ENCODE data around the gene KRTAP20-3.

KRTAP20-3 gene

DNA sequence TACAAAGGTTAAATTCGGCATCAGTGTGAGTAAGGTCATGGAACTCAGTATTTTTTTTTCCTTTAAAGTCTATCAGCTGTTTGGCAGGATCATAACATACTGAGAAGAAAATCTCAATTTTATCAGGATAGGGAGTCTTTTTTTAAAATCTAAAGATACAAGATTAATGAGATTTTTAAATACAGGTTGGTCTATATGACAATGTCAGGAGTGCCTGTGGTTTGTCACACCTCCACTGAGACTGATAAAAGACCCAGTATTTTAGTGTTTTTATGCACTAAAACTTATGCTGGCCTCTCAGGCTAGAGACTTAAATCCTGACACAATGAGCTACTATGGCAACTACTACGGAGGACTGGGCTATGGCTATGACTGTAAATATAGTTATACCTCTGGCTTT lies at the start of gene KRTAP20-3:
KRTAP20-3 (plus strand) TSS at position 301 of the 400 bp plus-strand sequence.
- no peak for DNase-seq

- DNase-seq, result no peak
Observed at GRCh38 chr21:30598802-30599201, 43.9 kb upstream of the KRTAP20-3 start, which contains the start of gene KRTAP6-2. KRTAP6-2 (minus strand) TSS chr21:30598902; CDS start chr21:30598874, 28 bp downstream.

- no peak for DNase-seq
Observed at GRCh38 chr21:30600787-30601186, 41.9 kb upstream of the KRTAP20-3 start, which contains the start of gene KRTAP22-1. KRTAP22-1 (plus strand) TSS chr21:30601087.

DNA sequence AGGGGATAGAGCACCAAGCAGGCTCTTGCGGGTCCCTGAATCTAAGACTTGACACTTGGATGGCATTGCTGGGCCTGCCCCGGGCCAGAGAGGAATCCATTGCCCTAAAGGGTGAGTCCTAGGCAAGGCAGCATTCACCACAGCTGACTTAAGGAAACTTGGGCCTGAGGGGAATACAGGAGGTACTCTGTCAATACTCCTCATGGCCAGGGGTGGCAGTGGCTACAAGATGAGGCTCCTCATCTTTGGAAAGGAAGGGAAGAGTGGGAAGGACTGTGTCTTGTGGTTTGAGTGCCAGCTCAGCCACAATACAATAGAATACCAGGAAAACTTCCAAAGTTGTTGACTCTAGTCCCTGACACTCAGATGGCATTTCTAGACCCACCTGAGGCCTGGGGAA lies 36.7 kb upstream of the KRTAP20-3 start:
- no peak for DNase-seq

GRCh38 chr21:30612132-30612531 lies 30.5 kb upstream of the KRTAP20-3 start:
- no peak for DNase-seq

- DNase-seq, result no peak
Observed at GRCh38 chr21:30613836-30614235, 28.8 kb upstream of the KRTAP20-3 start, which contains the start of gene KRTAP6-1. KRTAP6-1 (minus strand) TSS chr21:30613930; CDS start chr21:30613904, 26 bp downstream.

- no peak for DNase-seq
Observed at GRCh38 chr21:30615199-30615598, 27.5 kb upstream of the KRTAP20-3 start.

GRCh38 chr21:30616125-30616524 lies 26.5 kb upstream of the KRTAP20-3 start, which contains the start of gene KRTAP20-1:
KRTAP20-1 (plus strand) TSS chr21:30616425; CDS start chr21:30616455, 30 bp downstream.
- DNase-seq, result no peak

- no peak for DNase-seq
Observed at GRCh38 chr21:30620080-30620479, 22.6 kb upstream of the KRTAP20-3 start.

- no peak for DNase-seq
Observed at GRCh38 chr21:30620522-30620921, 22.1 kb upstream of the KRTAP20-3 start, which contains the start of gene KRTAP20-4. KRTAP20-4 (plus strand) TSS chr21:30620627.

DNA sequence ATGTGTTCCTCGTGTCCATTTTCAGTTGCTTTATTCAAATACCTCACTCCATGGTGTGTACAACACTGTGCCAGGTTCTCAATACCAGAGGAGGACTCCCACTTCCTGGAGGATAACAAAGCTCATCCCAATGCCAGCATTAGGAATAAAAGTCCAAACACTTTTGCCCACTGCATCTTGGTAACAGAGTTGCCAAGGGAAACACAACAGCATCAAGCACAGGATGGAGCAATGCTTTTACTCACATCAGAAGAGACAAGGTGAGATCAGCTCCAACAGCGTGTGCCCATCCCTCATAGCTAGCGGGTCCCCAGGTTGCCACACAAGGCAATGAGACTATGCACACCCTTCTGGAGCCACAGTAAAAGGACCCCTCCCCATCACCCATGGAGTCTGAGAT lies 19.3 kb upstream of the KRTAP20-3 start:
- no peak for DNase-seq

GRCh38 chr21:30625449-30626165 lies 17.1 kb upstream of the KRTAP20-3 start:
- DNase-seq, result no peak

- DNase-seq, result no peak
Observed at GRCh38 chr21:30628109-30628508, 14.6 kb upstream of the KRTAP20-3 start.

- DNase-seq, result no peak
Observed at GRCh38 chr21:30629200-30629599, 13.5 kb upstream of the KRTAP20-3 start.

DNA sequence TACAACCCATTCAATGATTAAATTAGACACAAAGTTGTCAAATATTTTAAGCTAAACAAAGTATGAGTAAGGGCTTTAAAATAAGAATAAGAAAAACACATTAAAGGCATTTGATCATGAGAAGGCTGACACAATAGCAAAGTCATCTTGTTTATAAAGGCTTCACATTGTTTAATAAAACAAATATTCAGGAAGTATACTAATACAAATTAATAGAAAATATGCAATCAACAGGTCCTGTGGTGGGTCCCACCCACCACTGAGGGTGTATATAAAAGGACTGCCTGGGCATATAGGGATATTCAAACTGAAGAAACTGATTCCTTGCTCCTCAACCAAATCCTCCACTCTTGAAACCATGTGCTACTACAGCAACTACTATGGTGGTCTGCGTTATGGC lies 7.8 kb upstream of the KRTAP20-3 start, which contains the start of gene KRTAP20-2:
KRTAP20-2 (plus strand) TSS at position 301 of the 400 bp plus-strand sequence; CDS start at position 359, 58 bp downstream.
- no peak for DNase-seq

GRCh38 chr21:30638686-30639085 lies 4.0 kb upstream of the KRTAP20-3 start:
- DNase-seq, result no peak

GRCh38 chr21:30646904-30647414 lies 4.3 kb downstream of the KRTAP20-3 start:
- no peak for DNase-seq

DNA sequence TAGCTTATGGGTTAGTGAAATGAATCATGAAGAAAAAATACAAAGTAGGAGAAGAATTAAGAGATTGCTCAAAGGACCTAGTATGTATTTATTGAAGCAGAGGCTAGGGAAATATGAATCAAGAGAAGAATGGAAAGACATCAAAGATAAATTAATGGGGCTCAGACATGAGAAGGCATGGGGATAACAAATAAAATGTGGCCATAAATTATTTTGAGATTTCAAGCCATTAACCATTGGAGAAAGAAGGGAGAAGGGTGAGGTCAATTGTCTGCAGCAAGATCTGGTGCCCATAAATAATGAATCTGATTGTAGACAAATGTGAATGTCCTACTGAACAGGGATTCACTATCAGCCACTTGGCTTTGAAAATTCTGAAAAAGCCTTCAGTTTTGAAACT lies 10.2 kb downstream of the KRTAP20-3 start:
- DNase-seq, result no peak

DNA sequence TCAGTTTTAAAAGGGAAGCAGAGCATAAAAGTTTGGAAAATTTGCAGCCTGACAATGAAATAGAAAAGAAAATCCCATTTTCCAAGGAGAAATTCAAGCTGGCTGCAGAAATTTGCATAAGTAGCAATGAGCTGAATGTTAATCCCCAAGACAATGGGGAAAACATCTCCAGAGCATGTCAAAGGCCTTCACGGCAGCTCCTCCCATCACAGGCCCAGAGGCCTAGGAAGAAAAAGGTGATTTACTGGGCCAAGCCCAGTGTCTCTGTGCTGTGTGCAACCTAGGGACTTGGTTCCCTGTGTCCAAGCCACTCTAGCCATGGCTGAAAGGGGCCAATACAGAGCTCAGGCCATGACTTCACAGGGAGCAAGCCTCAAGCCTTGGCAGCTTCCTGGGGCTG lies 26.1 kb downstream of the KRTAP20-3 start:
- no peak for DNase-seq

GRCh38 chr21:30672985-30673650 lies 30.5 kb downstream of the KRTAP20-3 start:
- no peak for DNase-seq

GRCh38 chr21:30674312-30674711 lies 31.6 kb downstream of the KRTAP20-3 start:
- DNase-seq, result no peak

DNA sequence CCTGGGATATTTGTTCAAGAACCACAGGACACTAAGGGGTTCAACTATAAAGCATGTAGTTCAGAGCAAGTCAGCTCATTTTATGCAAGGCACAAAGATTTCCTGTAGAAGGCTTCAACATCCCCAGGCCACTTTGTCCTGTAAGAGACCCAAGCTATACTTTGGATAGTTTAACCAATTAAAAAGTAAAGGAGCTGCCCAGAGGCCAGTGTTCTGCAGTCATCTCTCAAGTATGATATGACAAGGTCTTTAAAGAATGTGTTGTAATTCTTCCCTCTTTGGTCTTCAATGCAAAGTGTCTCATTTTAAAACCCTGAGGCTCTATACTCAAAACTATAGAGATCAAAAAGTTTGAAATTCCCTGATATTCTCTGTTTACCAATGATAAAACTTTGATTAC lies 34.1 kb downstream of the KRTAP20-3 start:
- DNase-seq, result no peak

DNA sequence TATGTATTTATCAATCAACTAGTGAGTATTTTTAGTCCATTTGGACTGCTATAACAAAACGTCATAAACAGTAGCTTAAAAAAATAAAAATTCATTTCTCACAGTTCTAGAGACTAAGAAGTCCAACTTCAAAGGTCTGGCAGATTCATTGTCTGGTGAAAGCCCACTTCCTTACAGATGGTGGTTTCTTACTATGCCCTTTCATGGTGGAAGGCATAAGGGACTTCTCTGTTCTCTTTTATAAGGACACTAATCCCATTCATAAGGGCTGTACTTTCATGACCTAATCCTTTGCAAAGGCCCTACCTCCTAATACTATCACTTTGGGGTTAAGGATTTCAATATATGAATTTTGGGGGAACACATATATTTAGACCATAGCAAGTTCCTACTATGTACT lies 37.9 kb downstream of the KRTAP20-3 start:
- DNase-seq, result no peak

DNA sequence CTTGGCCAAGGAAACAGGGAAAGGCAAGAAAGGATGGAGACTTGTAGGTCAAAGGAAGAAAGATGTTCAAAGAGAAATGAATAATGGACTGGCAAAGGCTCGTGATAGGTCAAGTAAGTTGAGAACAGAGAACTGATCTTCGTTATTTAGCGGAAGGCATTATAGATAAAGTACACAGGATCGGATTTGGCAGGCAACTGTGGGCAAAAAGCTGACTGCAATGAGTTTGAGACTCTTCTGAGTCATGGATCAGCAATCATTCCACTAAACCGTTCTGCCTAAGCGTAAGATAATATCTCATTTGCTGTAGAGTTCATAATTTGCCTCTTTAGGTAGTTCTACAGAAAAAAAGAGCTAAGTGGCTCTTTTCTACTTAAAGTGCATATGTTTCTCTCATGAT lies 41.8 kb downstream of the KRTAP20-3 start:
- DNase-seq, result no peak
